T-helper 2 cell treated with Interferon-gamma antibody and Interleukin-4, amounts not matched to agents 5 μg/mL and 100 μg/mL, for 36 hours (primary cell): Measurements from ENCODE around the gene ZNF319.

Source experiments
- DNase-seq: peaks from one replicate; pipeline ENCODE4 v3.0.0; 2021; ENCODE audit warnings: low spot score
- H3K27ac Mint-ChIP-seq: one replicate; pipeline ENCODE4 v1.8.0; 2021; ENCODE audit warnings: mild to moderate bottlenecking, mixed read lengths
- H3K27me3 Mint-ChIP-seq: one replicate; pipeline ENCODE4 v1.8.0; 2021; ENCODE audit warnings: low read depth, mixed read lengths
- H3K36me3 Mint-ChIP-seq: one replicate; pipeline ENCODE4 v1.8.0; 2021; ENCODE audit warnings: low read depth, mixed read lengths
- H3K4me1 Mint-ChIP-seq: one replicate; pipeline ENCODE4 v1.8.0; 2021; ENCODE audit warnings: low read depth, mixed read lengths
- H3K4me3 Mint-ChIP-seq: one replicate; pipeline ENCODE4 v1.8.0; 2022; ENCODE audit warnings: mild to moderate bottlenecking, moderate library complexity, mixed read lengths
- H3K9me3 Mint-ChIP-seq: one replicate; pipeline ENCODE4 v1.8.0; 2021; ENCODE audit warnings: mixed read lengths

The ZNF319 gene

GRCh38 chr16:57999971-58000705 is at the start of gene ZNF319:
TSS of gene ZNF319 (minus strand) at chr16:58000672. CDS start at chr16:57998265, 2,407 bp downstream.
- Mint-ChIP-seq H3K4me1 (peaks cover 50% of the 10 kb centered on the region), H3K9me3 (no peaks in the 10 kb centered on the region), H3K36me3 (peaks cover 43% of the 10 kb centered on the region), H3K27me3 (no peaks in the 10 kb centered on the region), H3K4me3 (peak within 1 kb of the TSS; percentile 90), H3K27ac (peak within 1 kb of the TSS; percentile 90)
- no peak for DNase-seq

DNA sequence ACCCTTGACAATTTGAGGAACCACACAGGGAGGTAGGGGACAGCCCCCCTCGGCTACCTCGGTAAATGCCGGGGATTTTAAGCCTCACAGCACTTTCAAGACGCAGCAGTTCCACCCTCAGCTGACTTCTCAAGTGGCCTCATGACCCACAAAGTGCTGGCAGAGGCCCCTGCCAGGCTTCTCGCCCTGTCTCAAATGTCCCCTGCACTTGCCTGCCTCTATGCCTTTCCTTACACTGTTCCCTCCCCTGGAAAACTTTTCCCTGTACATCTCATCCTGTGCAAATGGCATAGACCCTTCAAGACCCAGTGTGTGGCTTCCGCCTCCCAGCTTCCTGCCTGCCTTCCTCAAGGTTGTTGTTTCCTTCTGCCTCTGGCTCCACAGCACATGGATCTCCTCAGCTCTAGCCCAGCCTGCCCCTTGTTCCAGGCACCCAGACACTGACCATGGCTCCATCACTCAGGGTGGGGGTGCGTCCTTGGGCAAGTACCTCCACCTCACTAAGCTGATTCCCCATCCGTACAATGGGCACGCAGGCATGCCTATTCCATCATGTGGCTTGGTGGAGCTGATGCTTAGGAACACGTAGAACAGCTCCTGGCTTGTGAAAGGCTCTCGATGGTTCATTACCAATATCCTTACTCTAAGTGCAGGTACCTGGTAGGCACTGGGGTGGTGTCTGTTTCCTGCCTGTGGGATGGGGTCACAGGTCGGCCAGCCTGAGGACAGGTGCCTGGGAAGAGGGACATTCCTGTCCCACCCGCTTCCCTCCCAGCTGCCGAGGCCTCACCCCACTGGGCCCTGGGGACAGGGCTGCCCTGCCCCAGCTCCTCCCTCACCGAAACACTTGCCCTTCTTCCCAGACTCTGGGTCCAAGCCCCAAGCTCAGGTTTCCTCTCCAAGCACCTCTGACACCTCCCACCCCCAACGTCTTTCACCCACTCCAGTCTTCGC is 49.0 kb upstream of the ZNF319 start:
- Mint-ChIP-seq H3K9me3 (no peaks in the 10 kb centered on the region), H3K27me3 (no peaks in the 10 kb centered on the region), H3K36me3 (no peaks in the 10 kb centered on the region), H3K27ac (no peak overlapping the region), H3K4me3 (no peak overlapping the region), H3K4me1 (peaks cover 3% of the 10 kb centered on the region)
- DNase-seq: no peak

DNA sequence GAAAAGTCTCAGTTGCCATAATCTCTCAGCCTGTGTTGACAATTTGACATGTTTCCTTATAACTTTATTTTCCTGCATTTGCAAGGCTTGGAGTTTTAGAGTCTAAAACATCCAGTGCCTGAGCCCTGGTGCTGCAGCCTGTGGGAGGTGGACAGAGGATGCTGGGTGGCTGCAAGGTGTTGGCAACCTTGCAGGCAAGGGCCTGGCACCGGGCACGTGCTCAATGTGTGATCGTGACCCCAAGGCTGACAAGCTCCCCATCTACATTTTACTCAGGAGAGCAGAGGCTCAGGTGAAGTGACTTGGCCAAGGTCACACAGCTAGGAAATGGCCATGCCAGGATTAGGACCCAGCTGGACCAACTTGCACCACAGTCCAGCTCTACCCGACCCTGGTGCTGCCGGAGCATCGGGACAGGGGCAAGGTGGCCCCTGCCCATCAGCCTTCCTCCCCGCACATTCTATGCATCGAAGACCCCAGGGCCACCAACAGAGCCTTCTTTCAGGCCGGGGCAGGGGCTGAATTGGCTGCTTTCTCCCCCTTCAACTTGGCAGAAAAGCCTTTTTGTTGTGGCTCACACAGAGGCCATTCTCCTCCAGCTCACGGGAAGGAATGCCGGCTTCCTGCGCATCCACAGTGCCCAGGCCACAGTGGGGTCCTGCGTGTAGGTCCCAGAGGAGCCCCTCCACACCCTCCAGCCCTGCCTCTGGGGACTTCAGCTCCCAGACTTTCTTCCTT is 48.2 kb upstream of the ZNF319 start:
- H3K9me3 Mint-ChIP-seq: no peaks in the 10 kb centered on the region
- no peaks in the 10 kb centered on the region for H3K4me1 Mint-ChIP-seq
- DNase-seq: no peak
- no peak overlapping the region for H3K4me3 Mint-ChIP-seq
- no peaks in the 10 kb centered on the region for H3K36me3 Mint-ChIP-seq
- H3K27me3 Mint-ChIP-seq: no peaks in the 10 kb centered on the region
- no peak overlapping the region for H3K27ac Mint-ChIP-seq

DNA sequence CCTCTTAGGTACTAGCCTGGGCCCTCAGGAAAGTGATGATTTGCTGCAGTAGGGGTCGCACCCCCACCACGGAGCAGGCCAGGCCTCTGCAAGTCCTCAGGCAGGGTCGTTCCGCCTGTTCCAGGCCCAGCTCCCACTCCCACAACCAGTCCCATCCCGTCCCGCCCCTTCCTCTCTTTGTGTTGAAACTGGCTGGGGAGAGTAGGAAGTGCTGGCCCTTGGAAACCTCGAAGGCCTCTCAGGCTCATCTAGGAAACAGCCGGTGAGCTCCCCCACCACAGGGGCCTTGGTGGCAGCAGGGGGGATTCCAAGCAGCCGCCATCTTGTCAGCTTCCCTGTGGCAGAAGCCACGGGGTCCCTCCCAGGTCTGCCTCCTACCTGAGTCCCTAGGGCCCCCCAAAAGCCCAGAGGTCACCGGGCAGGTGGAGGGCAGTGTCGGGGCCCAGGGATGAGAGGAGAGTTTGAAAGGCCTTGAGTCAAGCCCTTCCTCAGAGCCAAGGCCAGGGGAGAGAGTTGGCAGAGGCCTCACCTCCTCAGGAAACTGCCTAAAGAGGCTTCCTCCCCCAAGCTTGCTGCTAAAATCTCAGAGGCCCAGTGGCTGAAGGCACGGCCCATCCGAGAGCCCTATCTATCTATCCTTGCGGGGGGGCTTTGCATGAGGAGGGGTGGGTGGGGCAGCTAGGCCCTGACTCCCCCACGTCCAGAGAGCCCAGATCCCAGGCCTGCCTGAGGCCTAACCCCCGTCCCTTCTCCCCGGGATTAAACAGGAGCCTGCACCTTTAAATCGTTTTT is 47.3 kb upstream of the ZNF319 start:
- Mint-ChIP-seq H3K27me3 (no peaks in the 10 kb centered on the region), H3K9me3 (no peaks in the 10 kb centered on the region), H3K4me3 (no peak overlapping the region), H3K36me3 (no peaks in the 10 kb centered on the region), H3K27ac (no peak overlapping the region), H3K4me1 (no peaks in the 10 kb centered on the region)
- DNase-seq: no peak

DNA sequence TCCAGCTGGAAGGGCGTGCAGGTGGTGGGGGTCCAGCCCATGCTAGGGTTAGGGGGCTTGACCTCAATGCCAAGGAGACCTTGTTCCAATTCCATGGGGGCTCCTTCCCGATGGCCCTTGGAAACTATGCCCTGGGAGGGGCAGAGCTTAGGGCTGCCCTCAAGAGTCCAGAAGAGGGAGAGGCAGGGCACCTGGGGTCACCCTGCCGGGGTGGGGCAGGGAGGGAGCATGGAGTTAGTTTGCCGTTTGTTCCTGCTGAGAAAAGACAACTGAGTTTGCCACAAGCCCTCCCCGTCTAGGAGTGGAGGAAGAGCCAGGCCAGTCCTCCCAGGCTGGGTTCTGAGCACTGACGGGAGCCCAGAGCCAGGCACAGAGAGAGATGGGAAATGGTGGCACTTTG is 46.5 kb upstream of the ZNF319 start:
- Mint-ChIP-seq H3K27ac (no peak overlapping the region), H3K4me1 (no peaks in the 10 kb centered on the region), H3K36me3 (no peaks in the 10 kb centered on the region), H3K4me3 (no peak overlapping the region), H3K27me3 (no peaks in the 10 kb centered on the region), H3K9me3 (no peaks in the 10 kb centered on the region)
- DNase-seq: no peak

DNA sequence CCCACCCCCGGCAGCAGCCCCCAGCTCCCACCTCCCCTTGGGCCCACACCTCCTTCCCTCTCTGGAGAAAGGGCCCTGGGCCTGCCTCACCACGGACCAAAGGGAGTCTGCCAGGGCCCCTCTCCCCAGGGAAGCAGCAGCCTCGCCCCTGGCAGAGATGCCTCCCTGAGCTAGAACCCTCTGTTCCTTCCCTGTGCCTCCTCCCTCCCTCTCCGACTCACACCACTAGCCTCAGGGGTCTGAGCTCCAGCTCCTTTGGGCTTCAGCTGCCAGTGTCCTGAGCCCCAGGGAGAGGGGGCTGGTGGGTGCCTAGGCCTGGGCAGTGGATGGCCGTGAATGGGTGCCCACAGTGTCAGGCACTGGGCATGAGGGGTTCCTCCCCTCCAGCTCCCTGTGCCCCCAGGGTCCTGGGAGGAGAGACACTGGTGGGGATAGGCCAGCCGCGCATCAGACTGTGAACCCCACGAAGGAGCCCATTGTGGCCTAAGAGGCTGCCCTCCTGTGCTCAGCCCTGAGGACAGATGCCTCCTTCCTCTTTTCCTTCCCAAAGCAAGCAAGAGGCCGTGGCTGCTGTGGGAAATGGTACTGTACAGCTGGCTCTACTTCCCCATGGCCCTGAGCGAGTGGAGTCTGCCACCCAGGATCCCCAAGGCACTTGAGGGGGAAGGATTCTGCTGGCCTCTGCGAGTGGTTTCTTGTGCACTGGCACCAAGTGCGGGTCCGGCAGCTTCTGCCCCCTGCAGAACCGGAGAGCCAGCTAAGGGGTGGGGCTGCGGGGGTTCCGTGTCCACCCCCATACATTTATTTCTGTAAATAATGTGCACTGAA is 45.8 kb upstream of the ZNF319 start:
- H3K4me3 Mint-ChIP-seq: no peak overlapping the region
- H3K36me3 Mint-ChIP-seq: no peaks in the 10 kb centered on the region
- H3K27ac Mint-ChIP-seq: no peak overlapping the region
- H3K27me3 Mint-ChIP-seq: no peaks in the 10 kb centered on the region
- no peaks in the 10 kb centered on the region for H3K4me1 Mint-ChIP-seq
- no peak for DNase-seq
- no peaks in the 10 kb centered on the region for H3K9me3 Mint-ChIP-seq

- DNase-seq: no peak
- Mint-ChIP-seq H3K4me3 (no peak overlapping the region), H3K27me3 (no peaks in the 10 kb centered on the region), H3K4me1 (no peaks in the 10 kb centered on the region), H3K9me3 (no peaks in the 10 kb centered on the region), H3K27ac (no peak overlapping the region), H3K36me3 (no peaks in the 10 kb centered on the region)
Measured at GRCh38 chr16:58045096-58045495, 44.6 kb upstream of the ZNF319 start.

DNA sequence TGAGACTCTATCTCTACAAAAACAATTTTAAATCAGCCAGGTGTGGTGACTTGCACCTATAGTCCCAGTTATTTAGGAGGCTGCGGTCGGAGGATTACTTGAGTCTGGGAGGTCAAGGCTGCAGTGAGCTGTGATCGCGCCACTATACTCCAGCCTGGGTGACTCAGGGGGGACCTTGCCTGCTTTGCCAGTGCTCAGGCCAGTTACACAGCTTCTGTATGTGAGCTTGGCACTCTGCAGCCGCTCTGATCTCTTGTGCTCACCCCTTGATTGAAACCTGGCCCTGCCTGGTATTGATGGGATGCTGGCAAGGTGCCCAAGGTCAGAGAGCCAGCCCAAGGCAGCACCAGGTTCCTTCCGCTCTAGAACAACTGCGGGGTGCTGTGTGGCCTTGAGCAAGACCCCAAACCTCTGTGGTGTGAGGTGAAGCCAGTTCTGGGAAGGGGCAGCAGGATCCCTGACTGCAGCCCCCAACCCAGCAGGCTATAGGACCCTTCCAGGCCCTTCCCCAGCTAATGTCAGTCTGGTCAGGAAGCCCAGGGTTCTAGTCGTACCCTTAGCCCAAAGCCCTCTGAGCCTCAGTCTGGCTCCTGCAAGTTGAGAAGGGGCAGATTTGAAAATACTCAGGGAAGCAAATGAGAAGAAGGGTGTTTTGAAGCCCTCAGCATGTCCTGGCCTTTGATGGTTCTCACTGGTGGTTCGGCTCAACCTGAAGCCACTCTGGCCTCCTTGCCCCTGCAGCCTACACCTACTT is 44.0 kb upstream of the ZNF319 start:
- H3K9me3 Mint-ChIP-seq: no peaks in the 10 kb centered on the region
- H3K27ac Mint-ChIP-seq: no peak overlapping the region
- H3K36me3 Mint-ChIP-seq: no peaks in the 10 kb centered on the region
- no peak for DNase-seq
- no peaks in the 10 kb centered on the region for H3K4me1 Mint-ChIP-seq
- no peaks in the 10 kb centered on the region for H3K27me3 Mint-ChIP-seq
- H3K4me3 Mint-ChIP-seq: no peak overlapping the region

- H3K27me3 Mint-ChIP-seq: no peaks in the 10 kb centered on the region
- no peaks in the 10 kb centered on the region for H3K4me1 Mint-ChIP-seq
- H3K9me3 Mint-ChIP-seq: no peaks in the 10 kb centered on the region
- no peak for DNase-seq
- no peaks in the 10 kb centered on the region for H3K36me3 Mint-ChIP-seq
- H3K4me3 Mint-ChIP-seq: no peak overlapping the region
- no peak overlapping the region for H3K27ac Mint-ChIP-seq
Measured at GRCh38 chr16:58043571-58044155, 43.2 kb upstream of the ZNF319 start.

DNA sequence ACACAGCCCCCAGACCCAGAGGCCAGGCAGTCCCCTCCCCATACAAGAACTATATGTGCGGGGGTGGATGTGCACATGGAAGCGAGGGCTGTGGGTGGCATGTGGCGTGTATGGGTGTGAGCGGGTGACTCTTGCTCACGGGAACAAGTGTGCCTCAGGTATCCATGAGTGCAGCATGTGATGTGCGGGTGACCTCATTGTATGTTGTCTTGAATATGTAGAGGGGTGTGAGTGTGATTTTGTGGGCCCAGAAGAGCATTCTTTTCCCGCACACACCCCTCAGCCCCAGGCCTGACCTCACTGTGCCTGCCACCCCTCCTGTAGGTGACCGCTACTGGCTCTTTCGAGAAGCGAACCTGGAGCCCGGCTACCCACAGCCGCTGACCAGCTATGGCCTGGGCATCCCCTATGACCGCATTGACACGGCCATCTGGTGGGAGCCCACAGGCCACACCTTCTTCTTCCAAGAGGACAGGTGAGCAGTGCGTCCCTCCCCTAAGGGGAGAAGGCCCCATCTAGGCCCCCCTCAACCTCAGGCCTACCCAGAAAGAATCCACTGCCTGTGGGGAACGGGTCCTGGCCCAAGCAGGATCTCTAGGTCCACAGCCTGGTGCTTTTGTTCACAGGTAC is 42.5 kb upstream of the ZNF319 start:
- no peaks in the 10 kb centered on the region for H3K27me3 Mint-ChIP-seq
- no peak for DNase-seq
- no peak overlapping the region for H3K4me3 Mint-ChIP-seq
- no peaks in the 10 kb centered on the region for H3K36me3 Mint-ChIP-seq
- H3K9me3 Mint-ChIP-seq: no peaks in the 10 kb centered on the region
- no peaks in the 10 kb centered on the region for H3K4me1 Mint-ChIP-seq
- H3K27ac Mint-ChIP-seq: no peak overlapping the region

DNA sequence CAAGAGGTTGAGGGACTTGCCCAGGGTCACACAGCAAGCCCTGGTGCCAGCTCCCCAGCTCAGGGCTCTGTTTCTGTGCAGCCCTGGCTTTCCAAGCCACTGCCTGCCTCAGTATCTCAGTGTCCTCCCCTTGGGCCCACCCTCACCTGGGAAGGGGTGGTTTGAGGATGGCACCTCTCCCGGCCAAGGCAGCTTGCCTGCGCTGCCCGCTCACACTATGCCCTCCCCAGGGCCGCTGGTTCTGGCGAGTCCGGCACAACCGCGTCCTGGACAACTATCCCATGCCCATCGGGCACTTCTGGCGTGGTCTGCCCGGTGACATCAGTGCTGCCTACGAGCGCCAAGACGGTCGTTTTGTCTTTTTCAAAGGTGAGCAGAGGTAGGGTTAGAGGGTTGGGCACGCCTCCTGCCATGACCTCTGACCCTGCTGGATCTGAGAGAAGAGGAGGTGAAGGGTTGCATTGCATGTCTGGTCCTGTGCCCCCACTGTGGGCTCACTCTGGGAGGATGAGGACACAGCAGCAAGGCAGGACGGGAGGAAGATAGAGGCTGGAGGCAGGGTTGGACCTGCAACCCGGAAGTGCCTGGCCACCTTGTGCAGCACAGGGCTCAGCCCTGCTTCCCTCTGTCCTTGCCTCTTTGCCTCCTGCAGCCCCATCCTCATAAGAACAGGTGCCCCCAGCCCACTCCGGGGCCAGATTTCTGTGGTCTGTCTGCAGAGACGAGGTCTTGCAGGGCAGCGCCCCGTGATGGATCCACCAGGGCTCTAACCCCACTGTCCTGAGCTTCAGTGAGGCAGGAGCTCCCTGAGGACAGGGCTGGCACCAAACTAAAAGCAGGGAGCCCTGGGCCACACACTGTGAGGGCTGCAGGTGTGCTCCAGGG is 41.8 kb upstream of the ZNF319 start:
- Mint-ChIP-seq H3K4me3 (no peak overlapping the region), H3K36me3 (no peaks in the 10 kb centered on the region), H3K27ac (no peak overlapping the region), H3K27me3 (no peaks in the 10 kb centered on the region), H3K9me3 (no peaks in the 10 kb centered on the region), H3K4me1 (no peaks in the 10 kb centered on the region)
- no peak for DNase-seq
